Endothelial cell of umbilical vein (primary cell): ENCODE results near the gene NFATC2.

Experiments
- CTCF ChIP-seq, 2 donors: IDR thresholded peaks; 1 replicate in 1 of 2; 2 replicates in 1 of 2; pipeline ENCODE4 v1.5.1; 2011; ENCODE audit warnings: low read length in 2 of 2, mild to moderate bottlenecking in 2 of 2, moderate library complexity in 2 of 2, control low read depth in 1 of 2, inconsistent platforms in 1 of 2, low read depth in 1 of 2; ENCODE audit not compliant: insufficient read depth in 1 of 2; ENCODE audit errors: extremely low read depth in 1 of 2
- EZH2 ChIP-seq: IDR thresholded peaks from 2 replicates; pipeline ENCODE4 v1.6.1; 2012; ENCODE audit warnings: borderline replicate concordance, low read depth, mild to moderate bottlenecking, moderate library complexity, low read length, inconsistent platforms; ENCODE audit not compliant: severe bottlenecking
- FOS ChIP-seq: IDR thresholded peaks from 2 replicates; pipeline ENCODE4 v1.6.1; 2011; ENCODE audit warnings: mild to moderate bottlenecking, low read length, moderate library complexity, borderline replicate concordance; ENCODE audit not compliant: insufficient read depth
- JUN ChIP-seq: IDR thresholded peaks from 2 replicates; pipeline ENCODE4 v1.6.1; 2011; ENCODE audit warnings: borderline replicate concordance, low read depth; ENCODE audit not compliant: insufficient read length, insufficient read depth
- MAX ChIP-seq: IDR thresholded peaks from 2 replicates; pipeline ENCODE4 v1.6.1; 2011; ENCODE audit not compliant: insufficient read depth, insufficient read length
- MYC ChIP-seq: IDR thresholded peaks from one replicate; pipeline ENCODE4 v1.6.1; 2011; ENCODE audit warnings: mild to moderate bottlenecking, low read depth, low read length
- POLR2A ChIP-seq: IDR thresholded peaks from 2 replicates; pipeline ENCODE4 v1.6.1; 2012; ENCODE audit warnings: low read depth, mild to moderate bottlenecking, control low read depth, low read length
- POLR2AphosphoS5 ChIP-seq: IDR thresholded peaks from 2 replicates; pipeline ENCODE4 v1.6.1; 2012; ENCODE audit warnings: low read depth, mild to moderate bottlenecking, control low read depth, low read length, moderate library complexity; ENCODE audit not compliant: insufficient read depth

- no peak for TF ChIP-seq POLR2A
- no peak for TF ChIP-seq CTCF (IDR thresholded peaks at IDR 0.05; ENCODE audit: extremely low read depth in 1 of 2, insufficient read depth in 1 of 2, low read depth in 1 of 2, low read length in 2 of 2)
- TF ChIP-seq EZH2, result no peak
- TF ChIP-seq MAX, result no peak
- no peak for TF ChIP-seq POLR2AphosphoS5
- TF ChIP-seq JUN, result no peak
- TF ChIP-seq FOS, result no peak
- TF ChIP-seq MYC, result no peak
These were observed 147.8 kb downstream of the NFATC2 start for GRCh38 chr20:51394706-51395105.
